Mesendoderm (in vitro differentiated cells): Measurements from ENCODE around the gene GAPDH.
"Not testable (repeated sequence)": the region's sequence is repeated elsewhere in the genome, so short reads cannot be mapped to it uniquely, and the experiment has no call there.

Experiments used
- DNase-seq: peaks from one replicate; pipeline ENCODE4 v3.0.0; 2013
- H2AK5ac ChIP-seq: 2 replicates; pipeline ENCODE4 v1.6.1; 2013; ENCODE audit warnings: low read length, inconsistent platforms
- H2BK120ac ChIP-seq: 2 replicates; pipeline ENCODE4 v1.6.1; 2013; ENCODE audit warnings: low read depth, mild to moderate bottlenecking, low read length, moderate library complexity, mixed read lengths
- H2BK15ac ChIP-seq: replicated peaks from 2 replicates; pipeline ENCODE4 v1.6.1; 2013; ENCODE audit warnings: low read depth, mild to moderate bottlenecking, moderate library complexity
- H2BK5ac ChIP-seq: 2 replicates; pipeline ENCODE4 v1.6.1; 2013; ENCODE audit warnings: low read length, inconsistent platforms
- H3K18ac ChIP-seq: 2 replicates; pipeline ENCODE4 v1.6.1; 2013; ENCODE audit warnings: mild to moderate bottlenecking, low read length, mixed read lengths
- H3K23ac ChIP-seq: one replicate; pipeline ENCODE4 v1.6.1; 2013; ENCODE audit warnings: low read length
- H3K27ac ChIP-seq: 2 replicates; pipeline ENCODE4 v1.5.1; 2013; ENCODE audit warnings: low read depth, mild to moderate bottlenecking, inconsistent platforms, low read length, moderate library complexity
- H3K27me3 ChIP-seq: 2 replicates; pipeline ENCODE4 v1.6.1; 2013; ENCODE audit warnings: low read length, control low read depth, mild to moderate bottlenecking, inconsistent platforms; ENCODE audit not compliant: insufficient read depth, poor library complexity
- H3K36me3 ChIP-seq: 2 replicates; pipeline ENCODE4 v1.6.1; 2013; ENCODE audit warnings: low read length, inconsistent platforms; ENCODE audit not compliant: control insufficient read depth, insufficient read depth
- H3K4ac ChIP-seq: one replicate; pipeline ENCODE4 v1.6.1; 2013; ENCODE audit warnings: low read depth, mild to moderate bottlenecking, low read length, moderate library complexity
- H3K4me1 ChIP-seq: 2 replicates; pipeline ENCODE4 v1.6.1; 2013; ENCODE audit warnings: low read depth, low read length, inconsistent platforms; ENCODE audit not compliant: control insufficient read depth
- H3K4me2 ChIP-seq: 2 replicates; pipeline ENCODE4 v1.6.1; 2013; ENCODE audit warnings: low read length
- H3K4me3 ChIP-seq: 2 replicates; pipeline ENCODE4 v1.5.1; 2013; ENCODE audit warnings: mild to moderate bottlenecking, low read length
- H3K56ac ChIP-seq: one replicate; pipeline ENCODE4 v1.6.1; 2013; ENCODE audit warnings: low read length
- H3K79me1 ChIP-seq: 2 replicates; pipeline ENCODE4 v1.6.1; 2013; ENCODE audit warnings: low read length, inconsistent platforms
- H3K79me2 ChIP-seq: 2 replicates; pipeline ENCODE4 v1.6.1; 2013; ENCODE audit warnings: mild to moderate bottlenecking, low read length; ENCODE audit not compliant: control insufficient read depth, insufficient read depth
- H3K9ac ChIP-seq: 2 replicates; pipeline ENCODE4 v1.6.1; 2013; ENCODE audit warnings: low read length, inconsistent platforms
- H4K5ac ChIP-seq: one replicate; pipeline ENCODE4 v1.6.1; 2013; ENCODE audit warnings: low read length
- H4K8ac ChIP-seq: one replicate; pipeline ENCODE4 v1.6.1; 2013; ENCODE audit warnings: low read depth, mild to moderate bottlenecking, control low read depth, low read length, moderate library complexity
- WGBS: extraction: QIAGEN DNeasy Blood & Tissue Kit; methylation state at CpG from one replicate; pipeline ENCODE4 v1.1.7; 2013; ENCODE audit warnings: low lambda C conversion rate, missing lambda C conversion rate; ENCODE audit not compliant: insufficient coverage; ENCODE audit errors: extremely low coverage; 5-methylcytosine and 5-hydroxymethylcytosine counted together

The GAPDH gene

DNA sequence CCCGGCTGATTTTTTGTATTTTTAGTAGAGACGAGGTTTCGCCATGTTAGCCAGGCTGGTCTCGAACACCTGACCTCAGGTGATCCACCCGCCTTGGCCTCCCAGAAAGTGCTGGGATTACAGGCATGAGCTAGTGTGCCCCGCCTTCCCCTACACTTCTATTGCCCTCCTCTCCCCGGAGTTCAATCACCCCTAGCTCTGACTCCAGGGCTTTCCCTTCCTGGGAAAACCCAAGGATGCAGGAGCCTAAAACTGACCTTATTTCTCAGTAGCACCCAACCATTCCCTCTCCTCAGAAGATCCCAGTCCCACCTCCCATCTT is 22.1 kb downstream of the GAPDH start:
- not testable (repeated sequence) for H3K27me3 ChIP-seq, H4K8ac ChIP-seq, H3K23ac ChIP-seq, H2BK120ac ChIP-seq, H2BK5ac ChIP-seq, DNase-seq, H3K9ac ChIP-seq, H3K4me3 ChIP-seq, H4K5ac ChIP-seq, H3K56ac ChIP-seq, H3K27ac ChIP-seq, H2AK5ac ChIP-seq, H3K4me2 ChIP-seq, H3K18ac ChIP-seq, H3K4me1 ChIP-seq, H3K4ac ChIP-seq, H2BK15ac ChIP-seq
- peaks cover 14% of the 10 kb centered on the region for H3K36me3 ChIP-seq
- peaks cover 29% of the 10 kb centered on the region for H3K79me1 ChIP-seq
- WGBS = no CpG with 5 or more reads among the region's 7 CpGs
- H3K79me2 ChIP-seq = peaks cover 27% of the 10 kb centered on the region

GRCh38 chr12:6556857-6557256 is 22.5 kb downstream of the GAPDH start:
- Histone ChIP-seq H3K79me2 (peaks cover 24% of the 10 kb centered on the region), H3K4me1 (peaks cover 4% of the 10 kb centered on the region), H3K79me1 (peaks cover 27% of the 10 kb centered on the region), H3K4ac (no peak overlapping the region), H4K5ac (no peak overlapping the region), H3K18ac (no peak overlapping the region), H3K36me3 (peaks cover 16% of the 10 kb centered on the region), H3K4me2 (no peak overlapping the region), H3K27me3 (no peaks in the 10 kb centered on the region), H2BK15ac (no peak overlapping the region), H3K23ac (no peak overlapping the region), H2BK120ac (no peak overlapping the region), H3K9ac (no peak overlapping the region), H3K27ac (no peak overlapping the region), H4K8ac (no peak overlapping the region), H2BK5ac (no peak overlapping the region), H3K56ac (no peak overlapping the region), H3K4me3 (no peak overlapping the region), H2AK5ac (no peak overlapping the region)
- no CpG with 5 or more reads among the region's 4 CpGs for WGBS
- DNase-seq = no peak

GRCh38 chr12:6558014-6558760 is 23.9 kb downstream of the GAPDH start:
- WGBS = no CpG with 5 or more reads among the region's 14 CpGs
- H2BK15ac ChIP-seq, H3K4ac ChIP-seq, H3K4me1 ChIP-seq, H2BK120ac ChIP-seq, H3K27ac ChIP-seq, H2BK5ac ChIP-seq, H3K4me2 ChIP-seq, H3K23ac ChIP-seq, H3K4me3 ChIP-seq, H3K27me3 ChIP-seq, H4K8ac ChIP-seq, H4K5ac ChIP-seq, H3K56ac ChIP-seq, H3K18ac ChIP-seq, H3K9ac ChIP-seq, H2AK5ac ChIP-seq: not testable (repeated sequence)
- Histone ChIP-seq H3K79me2 (peaks cover 12% of the 10 kb centered on the region), H3K79me1 (peaks cover 14% of the 10 kb centered on the region), H3K36me3 (peaks cover 21% of the 10 kb centered on the region)
- DNase-seq = peak; percentile 92

- H3K4me3 ChIP-seq = no peak overlapping the region
- no peak overlapping the region for H3K4me2 ChIP-seq
- no peak for DNase-seq
- no peak overlapping the region for H3K4ac ChIP-seq
- no peak overlapping the region for H3K56ac ChIP-seq
- no peak overlapping the region for H2BK5ac ChIP-seq
- no peak overlapping the region for H4K5ac ChIP-seq
- no peak overlapping the region for H2AK5ac ChIP-seq
- H3K9ac ChIP-seq = no peak overlapping the region
- no peak overlapping the region for H4K8ac ChIP-seq
- no peak overlapping the region for H2BK15ac ChIP-seq
- H3K79me1 ChIP-seq = peaks cover 8% of the 10 kb centered on the region
- H3K4me1 ChIP-seq = peaks cover 4% of the 10 kb centered on the region
- no peak overlapping the region for H2BK120ac ChIP-seq
- H3K18ac ChIP-seq = no peak overlapping the region
- WGBS = no CpG with 5 or more reads among the region's 1 CpG
- H3K79me2 ChIP-seq = peaks cover 6% of the 10 kb centered on the region
- peaks cover 22% of the 10 kb centered on the region for H3K36me3 ChIP-seq
- no peak overlapping the region for H3K23ac ChIP-seq
- H3K27me3 ChIP-seq = no peaks in the 10 kb centered on the region
- H3K27ac ChIP-seq = no peak overlapping the region
Measured at GRCh38 chr12:6559500-6559899, 25.2 kb downstream of the GAPDH start.

- H3K79me2 ChIP-seq = no peaks in the 10 kb centered on the region
- no CpG with 5 or more reads among the region's 13 CpGs for WGBS
- H2BK15ac ChIP-seq = no peak overlapping the region
- H2AK5ac ChIP-seq = no peak overlapping the region
- no peak overlapping the region for H3K18ac ChIP-seq
- H2BK120ac ChIP-seq = no peak overlapping the region
- H3K36me3 ChIP-seq = peaks cover 22% of the 10 kb centered on the region
- no peak overlapping the region for H3K4me3 ChIP-seq
- H3K4me2 ChIP-seq = no peak overlapping the region
- H3K56ac ChIP-seq = no peak overlapping the region
- no peak overlapping the region for H3K23ac ChIP-seq
- no peak overlapping the region for H3K9ac ChIP-seq
- H3K4me1 ChIP-seq = no peaks in the 10 kb centered on the region
- H3K4ac ChIP-seq = no peak overlapping the region
- no peaks in the 10 kb centered on the region for H3K27me3 ChIP-seq
- H4K8ac ChIP-seq = no peak overlapping the region
- no peak overlapping the region for H3K27ac ChIP-seq
- no peak overlapping the region for H4K5ac ChIP-seq
- H3K79me1 ChIP-seq = peaks cover 2% of the 10 kb centered on the region
- no peak overlapping the region for H2BK5ac ChIP-seq
- DNase-seq = no peak
Measured at GRCh38 chr12:6560501-6561205, 26.3 kb downstream of the GAPDH start.
